Measurements from ENCODE around the gene PCSK6. TPM values are rescaled to one million over a fixed set of nuclear protein-coding genes. Genes with fewer than 3 reads are reported as not detected.

Gene PCSK6
- total RNA-seq, 1 experiment from 2014 or later: 2.9 TPM

GRCh38 chr15:101368086-101368780 lies 121.3 kb downstream of the PCSK6 start (continued):
- no peak for TF ChIP-seq ARID4B (CRISPR knock-in tag; IDR thresholded peaks at IDR 0.05; ENCODE audit: borderline replicate concordance)
- TF ChIP-seq PRRX2 (CRISPR knock-in tag; IDR thresholded peaks at IDR 0.05): no peak
- no peak for TF ChIP-seq GRHL2 (CRISPR knock-in tag; IDR thresholded peaks at IDR 0.05; ENCODE audit: insufficient replicate concordance, severe bottlenecking)

- Mint-ChIP-seq H3K27me3 (ENCODE audit: low read depth) (no peaks in the 10 kb centered on the region), H3K4me1 (peaks cover 8% of the 10 kb centered on the region), H3K36me3 (no peaks in the 10 kb centered on the region), H3K27ac (no peak overlapping the region), H3K9me3 (peaks cover 7% of the 10 kb centered on the region), H3K4me3 (no peak overlapping the region)
- ChIA-PET CTCF (no interaction called here), POLR2A (no interaction called here)
- TF ChIP-seq CTCF (IDR thresholded peaks at IDR 0.05) (no peak), SMAD4 (CRISPR knock-in tag; IDR thresholded peaks at IDR 0.05) (no peak), FOXK1 (CRISPR knock-in tag; IDR thresholded peaks at IDR 0.05) (no peak), PRRX2 (CRISPR knock-in tag; IDR thresholded peaks at IDR 0.05) (no peak), NFYB (CRISPR knock-in tag; conservative IDR thresholded peaks at IDR 0.05; ENCODE audit: low read depth) (no peak), CREB1 (CRISPR knock-in tag; IDR thresholded peaks at IDR 0.05) (no peak), ETV6 (CRISPR knock-in tag; IDR thresholded peaks at IDR 0.05) (no peak), CREM (CRISPR knock-in tag; IDR thresholded peaks at IDR 0.05) (no peak), IRF2 (CRISPR knock-in tag; IDR thresholded peaks at IDR 0.05; ENCODE audit: borderline replicate concordance, low read depth) (no peak), E2F5 (CRISPR knock-in tag; IDR thresholded peaks at IDR 0.05) (no peak), ZNF423 (CRISPR knock-in tag; IDR thresholded peaks at IDR 0.05) (no peak), GRHL2 (CRISPR knock-in tag; IDR thresholded peaks at IDR 0.05; ENCODE audit: insufficient replicate concordance, severe bottlenecking) (no peak), HMGA2 (CRISPR knock-in tag; IDR thresholded peaks at IDR 0.05) (no peak), ARID4B (CRISPR knock-in tag; IDR thresholded peaks at IDR 0.05; ENCODE audit: borderline replicate concordance) (no peak), MLX (CRISPR knock-in tag; IDR thresholded peaks at IDR 0.05) (no peak), RELA (CRISPR knock-in tag; IDR thresholded peaks at IDR 0.05; ENCODE audit: borderline replicate concordance) (no peak)
- DNase-seq (ENCODE audit: low spot score) (no peak), ATAC-seq (peak; percentile 38)
Observed at GRCh38 chr15:101366853-101367252, 122.7 kb downstream of the PCSK6 start.
